Neural cell (in vitro differentiated cells): ENCODE measurements around the gene PYDC2. TPM values are rescaled to one million over a fixed set of nuclear protein-coding genes. Genes with fewer than 3 reads are reported as not detected.

Experiments used
- H2AFZ ChIP-seq: fragments of 200-600, 300-800 bp; sonication (generic), shearing (Covaris generic); 2 replicates; pipeline ENCODE4 v1.6.0; 2014; ENCODE audit warnings: low read depth, mild to moderate bottlenecking, antibody characterized with exemption, low read length, moderate library complexity
- H3F3A ChIP-seq: fragments of 200-600 bp; shearing (Covaris generic); 2 replicates; pipeline ENCODE4 v1.6.1; 2016; ENCODE audit warnings: mild to moderate bottlenecking, moderate library complexity, mixed read lengths, antibody characterized with exemption, low read length; ENCODE audit not compliant: insufficient read depth, poor library complexity, severe bottlenecking
- H3K27ac ChIP-seq: fragments of 200-600, 300-800 bp; sonication (generic), shearing (Covaris generic); 2 replicates; pipeline ENCODE4 v1.5.1; 2014; ENCODE audit warnings: mild to moderate bottlenecking, low read length, moderate library complexity
- H3K27me3 ChIP-seq: fragments of 300-800, 200-600 bp; sonication (generic), shearing (Covaris generic); 2 replicates; pipeline ENCODE4 v1.6.0; 2014; ENCODE audit warnings: mild to moderate bottlenecking, low read depth, low read length, moderate library complexity; ENCODE audit not compliant: insufficient read depth
- H3K36me3 ChIP-seq: fragments of 300-800, 200-600 bp; sonication (generic), shearing (Covaris generic); 2 replicates; pipeline ENCODE4 v1.5.1; 2014; ENCODE audit warnings: mild to moderate bottlenecking, antibody characterized with exemption, low read length, moderate library complexity; ENCODE audit not compliant: insufficient read depth
- H3K4me2 ChIP-seq: fragments of 300-800, 200-600 bp; sonication (generic), shearing (Covaris generic); 2 replicates; pipeline ENCODE4 v1.6.0; 2014; ENCODE audit warnings: mild to moderate bottlenecking, low read length
- H3K4me3 ChIP-seq: fragments of 300-800, 200-600 bp; sonication (generic), shearing (Covaris generic); 2 replicates; pipeline ENCODE4 v1.5.1; 2014; ENCODE audit warnings: mild to moderate bottlenecking, low read length, moderate library complexity
- H3K79me2 ChIP-seq: fragments of 200-600 bp; shearing (Covaris generic); replicated peaks from 2 replicates; pipeline ENCODE4 v1.6.0; 2014; ENCODE audit warnings: mild to moderate bottlenecking, low read length, moderate library complexity; ENCODE audit not compliant: insufficient read depth
- H3K9ac ChIP-seq: fragments of 300-800, 200-600 bp; sonication (generic), shearing (Covaris generic); 2 replicates; pipeline ENCODE4 v1.6.1; 2016; ENCODE audit warnings: mild to moderate bottlenecking, low read length, mixed read lengths
- H3K9me2 ChIP-seq: fragments of 200-600 bp; shearing (Covaris generic); 2 replicates; pipeline ENCODE4 v1.6.1; 2016; ENCODE audit warnings: mild to moderate bottlenecking, low read length, mixed read lengths; ENCODE audit not compliant: insufficient read depth
- H3K9me3 ChIP-seq: fragments of 200-600, 300-800 bp; sonication (generic), shearing (Covaris generic); 2 replicates; pipeline ENCODE4 v1.6.1; 2016; ENCODE audit warnings: mild to moderate bottlenecking, mixed run types, low read length, moderate library complexity, mixed read lengths
- H4K20me1 ChIP-seq: fragments of 200-600 bp; shearing (Covaris generic); 2 replicates; pipeline ENCODE4 v1.6.1; 2016; ENCODE audit warnings: mild to moderate bottlenecking, mixed run types; ENCODE audit not compliant: insufficient read depth
- CTCF ChIP-seq: fragments of 450-650 bp; IDR thresholded peaks from 2 replicates; pipeline ENCODE4 v1.5.1; 2014; ENCODE audit warnings: antibody characterized with exemption, mild to moderate bottlenecking, moderate library complexity; ENCODE audit not compliant: poor library complexity, severe bottlenecking
- EP300 ChIP-seq: fragments of 450-650 bp; conservative IDR thresholded peaks from 2 replicates; pipeline ENCODE4 v1.6.1; 2014; ENCODE audit warnings: antibody characterized with exemption, mild to moderate bottlenecking, moderate library complexity; ENCODE audit not compliant: poor library complexity, severe bottlenecking
- EZH2 ChIP-seq: fragments of 200-600, 300-800 bp; shearing (Covaris generic), sonication (generic); IDR thresholded peaks from 2 replicates; pipeline ENCODE4 v1.6.1; 2014; ENCODE audit warnings: antibody characterized with exemption, low read length, borderline replicate concordance, mild to moderate bottlenecking; ENCODE audit not compliant: insufficient read depth, poor library complexity, severe bottlenecking
- MXI1 ChIP-seq: fragments of 450-650 bp; conservative IDR thresholded peaks from 2 replicates; pipeline ENCODE4 v1.6.1; 2014; ENCODE audit warnings: antibody characterized with exemption, mild to moderate bottlenecking; ENCODE audit not compliant: poor library complexity, severe bottlenecking
- POLR2AphosphoS5 ChIP-seq: IDR thresholded peaks from 2 replicates; pipeline ENCODE4 v1.6.1; 2012
- RAD21 ChIP-seq: fragments of 450-650 bp; conservative IDR thresholded peaks from 2 replicates; pipeline ENCODE4 v1.6.1; 2014; ENCODE audit warnings: antibody characterized with exemption, mild to moderate bottlenecking, moderate library complexity
- SMC3 ChIP-seq: fragments of 450-650 bp; conservative IDR thresholded peaks from 2 replicates; pipeline ENCODE4 v1.6.1; 2014; ENCODE audit warnings: antibody characterized with exemption, mild to moderate bottlenecking, moderate library complexity; ENCODE audit not compliant: poor library complexity
- TAF1 ChIP-seq: IDR thresholded peaks from 2 replicates; pipeline ENCODE4 v1.6.1; 2012; ENCODE audit warnings: low read depth
- polyA plus RNA-seq: library from polyadenylated mRNA; depleted of rRNA; stranded (reverse); fragments of >200 nt; gene quantifications from 2 replicates; pipeline ENCODE4 v1.2.3, GENCODE V29; 2014
- TF ChIP-seq, protein P1 (sequence below): IDR thresholded peaks from 2 replicates; pipeline ENCODE4 v1.6.1; 2012; ENCODE audit warnings: borderline replicate concordance

PYDC2 gene
- polyA plus RNA-seq, 1 donor from 2014 or later = not detected

DNA sequence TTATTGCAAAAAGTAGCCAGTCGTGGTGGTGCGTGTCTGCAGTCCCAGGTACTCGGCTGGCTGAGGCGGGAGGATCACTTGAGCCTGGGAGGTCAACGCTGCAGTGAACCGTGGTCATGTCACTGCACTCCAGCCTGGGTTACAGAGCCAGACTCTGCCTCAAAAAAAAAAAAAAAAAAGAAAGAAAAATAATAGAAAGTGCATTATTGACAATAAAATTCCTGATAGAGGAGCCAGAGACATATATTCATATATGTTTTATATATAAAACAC lies 43.6 kb upstream of the PYDC2 start:
- Histone ChIP-seq H3K36me3 (no peaks in the 10 kb centered on the region), H3K27me3 (no peaks in the 10 kb centered on the region), H3K9me2 (no peaks in the 10 kb centered on the region), H3K79me2 (no peaks in the 10 kb centered on the region), H3K9me3 (no peaks in the 10 kb centered on the region), H3K27ac (no peak overlapping the region), H4K20me1 (no peaks in the 10 kb centered on the region), H3K9ac (no peak overlapping the region), H2AFZ (no peak overlapping the region), H3F3A (no peaks in the 10 kb centered on the region), H3K4me2 (no peak overlapping the region), H3K4me3 (no peak overlapping the region)
- no peak for TF ChIP-seq CTCF
- no peak for TF ChIP-seq RAD21

DNA sequence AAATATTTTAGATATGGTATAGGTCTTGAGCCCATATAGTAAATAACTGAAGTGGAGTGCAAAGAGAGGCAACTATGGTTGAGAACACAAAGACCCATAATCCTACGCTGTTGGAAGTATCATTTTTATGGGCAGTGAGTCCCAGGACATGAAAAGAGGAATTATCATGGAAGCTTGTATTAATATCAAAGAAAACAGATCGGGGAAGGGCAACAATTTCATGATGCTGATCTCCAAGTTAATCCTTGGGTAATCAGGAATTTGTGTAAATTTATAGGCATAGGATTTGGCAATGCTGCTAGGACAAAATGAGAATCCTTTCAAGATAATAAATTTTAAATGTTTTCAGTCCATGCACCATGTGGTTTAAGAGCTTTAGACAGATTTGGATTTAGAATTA lies 40.2 kb upstream of the PYDC2 start:
- no peaks in the 10 kb centered on the region for H3K36me3 ChIP-seq
- H3K4me3 ChIP-seq = no peak overlapping the region
- no peaks in the 10 kb centered on the region for H3K9me2 ChIP-seq
- H2AFZ ChIP-seq = no peak overlapping the region
- no peak for TF ChIP-seq TAF1
- no peak for TF ChIP-seq RAD21
- TF ChIP-seq POLR2AphosphoS5 = no peak
- no peak for TF ChIP-seq EP300
- no peak for TF ChIP-seq SMC3
- no peak for TF ChIP-seq CTCF
- TF ChIP-seq MXI1 = no peak
- no peak for TF ChIP-seq EZH2
- TF ChIP-seq, protein P1, sequence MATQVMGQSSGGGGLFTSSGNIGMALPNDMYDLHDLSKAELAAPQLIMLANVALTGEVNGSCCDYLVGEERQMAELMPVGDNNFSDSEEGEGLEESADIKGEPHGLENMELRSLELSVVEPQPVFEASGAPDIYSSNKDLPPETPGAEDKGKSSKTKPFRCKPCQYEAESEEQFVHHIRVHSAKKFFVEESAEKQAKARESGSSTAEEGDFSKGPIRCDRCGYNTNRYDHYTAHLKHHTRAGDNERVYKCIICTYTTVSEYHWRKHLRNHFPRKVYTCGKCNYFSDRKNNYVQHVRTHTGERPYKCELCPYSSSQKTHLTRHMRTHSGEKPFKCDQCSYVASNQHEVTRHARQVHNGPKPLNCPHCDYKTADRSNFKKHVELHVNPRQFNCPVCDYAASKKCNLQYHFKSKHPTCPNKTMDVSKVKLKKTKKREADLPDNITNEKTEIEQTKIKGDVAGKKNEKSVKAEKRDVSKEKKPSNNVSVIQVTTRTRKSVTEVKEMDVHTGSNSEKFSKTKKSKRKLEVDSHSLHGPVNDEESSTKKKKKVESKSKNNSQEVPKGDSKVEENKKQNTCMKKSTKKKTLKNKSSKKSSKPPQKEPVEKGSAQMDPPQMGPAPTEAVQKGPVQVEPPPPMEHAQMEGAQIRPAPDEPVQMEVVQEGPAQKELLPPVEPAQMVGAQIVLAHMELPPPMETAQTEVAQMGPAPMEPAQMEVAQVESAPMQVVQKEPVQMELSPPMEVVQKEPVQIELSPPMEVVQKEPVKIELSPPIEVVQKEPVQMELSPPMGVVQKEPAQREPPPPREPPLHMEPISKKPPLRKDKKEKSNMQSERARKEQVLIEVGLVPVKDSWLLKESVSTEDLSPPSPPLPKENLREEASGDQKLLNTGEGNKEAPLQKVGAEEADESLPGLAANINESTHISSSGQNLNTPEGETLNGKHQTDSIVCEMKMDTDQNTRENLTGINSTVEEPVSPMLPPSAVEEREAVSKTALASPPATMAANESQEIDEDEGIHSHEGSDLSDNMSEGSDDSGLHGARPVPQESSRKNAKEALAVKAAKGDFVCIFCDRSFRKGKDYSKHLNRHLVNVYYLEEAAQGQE = no peak
- no peaks in the 10 kb centered on the region for H3F3A ChIP-seq
- no peaks in the 10 kb centered on the region for H3K79me2 ChIP-seq
- no peak overlapping the region for H3K27ac ChIP-seq
- no peak overlapping the region for H3K4me2 ChIP-seq
- no peaks in the 10 kb centered on the region for H4K20me1 ChIP-seq
- no peaks in the 10 kb centered on the region for H3K27me3 ChIP-seq
- no peak overlapping the region for H3K9ac ChIP-seq
- no peaks in the 10 kb centered on the region for H3K9me3 ChIP-seq
